Femur (tissue), 1 donor: ENCODE measurements around the gene RPL37.
"Not testable (repeated sequence)": the region's sequence is repeated elsewhere in the genome, so short reads cannot be mapped to it uniquely, and the experiment has no call there.

Source experiments
- DNase-seq: peaks from one replicate; pipeline ENCODE4 v3.0.0-alpha.2; 2017

RPL37 gene

DNA sequence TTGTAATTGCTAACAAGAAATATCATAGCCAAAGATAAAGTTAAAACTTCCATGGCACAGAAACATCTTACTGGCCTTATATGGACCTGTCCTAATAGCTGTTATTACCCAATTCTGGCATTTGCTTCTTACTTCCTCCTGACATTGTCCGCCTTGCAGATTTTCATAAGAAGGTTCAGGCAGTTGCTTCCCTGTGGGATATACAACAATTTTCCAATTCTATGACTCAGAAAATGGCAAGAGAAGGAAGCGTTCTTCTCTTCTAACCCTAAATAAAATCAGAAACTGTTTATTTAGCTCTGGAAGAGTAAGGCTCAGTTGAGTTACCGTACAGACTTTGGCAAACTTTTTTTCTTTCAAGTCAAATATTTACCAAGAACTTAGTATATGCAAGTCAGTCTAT lies 38.5 kb downstream of the RPL37 start:
- DNase-seq, result no peak

DNA sequence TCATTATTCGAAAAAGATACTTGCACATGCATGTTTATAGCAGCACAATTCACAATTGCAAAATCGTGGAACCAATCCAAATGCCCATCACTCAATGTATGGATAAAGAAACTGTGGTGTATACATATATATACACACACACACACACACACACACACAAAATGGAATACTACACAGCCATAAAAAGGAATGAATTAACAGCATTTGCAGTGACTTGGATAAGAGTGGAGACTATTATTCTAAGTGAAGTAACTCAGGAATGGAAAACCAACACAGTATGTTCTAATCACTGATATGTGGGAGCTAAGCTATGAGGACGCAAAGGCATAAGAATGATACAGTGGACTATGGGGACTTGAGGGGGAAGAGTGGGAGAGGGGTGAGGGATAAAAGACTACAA lies 40.1 kb downstream of the RPL37 start:
- not testable (repeated sequence) for DNase-seq

DNA sequence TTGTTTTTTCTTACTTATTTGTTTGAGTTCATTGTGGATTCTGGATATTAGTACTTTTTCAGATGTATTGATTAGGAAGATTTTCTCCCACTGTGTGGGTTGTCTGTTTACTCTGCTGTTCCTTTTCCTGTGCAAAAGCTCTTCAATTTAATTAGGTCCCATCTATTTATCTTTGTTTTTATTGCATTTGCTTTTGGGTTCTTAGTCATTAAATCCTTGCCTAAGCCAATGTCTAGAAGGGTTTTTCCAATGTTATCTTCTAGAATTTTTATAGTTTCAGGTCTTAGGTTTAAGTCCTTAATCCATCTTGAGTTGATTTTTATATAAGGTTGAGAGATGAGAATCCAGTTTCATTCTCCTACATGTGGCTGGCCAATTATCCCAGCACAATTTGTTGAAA lies 40.7 kb downstream of the RPL37 start:
- DNase-seq, result not testable (repeated sequence)

DNA sequence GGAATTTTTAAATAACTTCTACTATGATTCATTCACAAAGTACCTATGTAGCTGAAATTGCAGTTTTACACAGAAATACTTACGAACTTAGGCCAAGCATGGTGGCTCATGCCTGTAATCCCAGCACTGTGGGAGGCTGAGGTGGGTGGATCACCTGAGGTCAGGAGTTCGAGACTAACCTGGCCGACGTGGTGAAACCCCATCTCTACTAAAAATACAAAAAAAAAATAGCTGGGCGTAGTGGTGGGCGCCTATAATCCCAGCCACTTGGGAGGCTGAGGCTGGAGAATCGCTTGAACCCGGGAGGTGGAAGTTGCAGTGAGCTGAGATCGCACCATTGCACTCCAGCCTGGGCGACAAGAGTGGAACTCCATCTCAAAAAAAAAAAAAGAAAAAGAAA lies 42.3 kb downstream of the RPL37 start:
- not testable (repeated sequence) for DNase-seq

DNA sequence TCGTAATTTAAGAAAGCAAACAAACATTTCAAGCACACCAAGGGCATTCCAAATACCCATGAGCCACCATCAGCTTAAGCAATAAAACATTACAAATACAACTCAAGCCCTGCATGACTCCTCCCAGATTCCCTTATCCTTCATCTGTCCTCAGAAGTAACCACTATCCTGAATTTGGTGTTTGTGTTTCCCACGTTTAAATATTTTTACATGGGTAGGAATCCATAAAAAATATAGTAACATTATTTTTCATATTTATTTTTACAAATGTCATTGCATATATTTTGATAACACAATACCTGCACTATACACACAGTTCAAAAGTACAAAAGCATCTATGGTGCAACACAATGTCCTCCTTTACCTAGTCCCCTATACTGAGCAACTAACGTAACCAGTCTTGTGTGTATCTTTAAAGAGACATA lies 43.3 kb downstream of the RPL37 start:
- no peak for DNase-seq

DNA sequence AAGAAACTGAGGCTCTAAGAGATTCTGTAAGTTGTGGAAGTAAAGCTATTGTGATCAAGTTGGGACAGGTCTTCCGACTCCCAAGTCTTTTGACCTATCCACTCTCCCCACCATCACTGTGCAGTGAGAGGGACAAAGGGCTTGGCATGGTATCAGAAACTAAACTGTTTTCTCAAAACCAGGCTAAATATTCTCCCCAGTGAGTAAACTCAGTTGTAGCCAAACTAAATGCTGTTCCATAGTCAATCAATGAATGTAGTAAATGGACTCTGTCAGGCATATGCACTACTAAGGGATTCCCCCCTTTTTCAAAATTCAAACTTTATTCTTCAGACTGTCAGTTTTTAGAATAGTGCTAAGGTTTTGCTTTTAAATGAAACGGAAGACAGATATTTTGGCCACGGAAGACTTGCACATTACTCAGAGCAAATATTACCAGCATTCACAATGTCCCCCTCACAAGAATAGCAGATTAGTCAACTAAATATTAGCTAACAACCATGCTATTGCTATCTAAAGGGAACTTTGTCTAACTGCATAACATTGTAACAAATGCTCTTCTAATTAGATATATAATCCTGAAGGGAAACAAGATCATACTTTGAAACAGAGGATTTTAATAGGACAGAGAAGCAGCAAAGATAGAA lies 44.0 kb downstream of the RPL37 start:
- DNase-seq, result no peak

DNA sequence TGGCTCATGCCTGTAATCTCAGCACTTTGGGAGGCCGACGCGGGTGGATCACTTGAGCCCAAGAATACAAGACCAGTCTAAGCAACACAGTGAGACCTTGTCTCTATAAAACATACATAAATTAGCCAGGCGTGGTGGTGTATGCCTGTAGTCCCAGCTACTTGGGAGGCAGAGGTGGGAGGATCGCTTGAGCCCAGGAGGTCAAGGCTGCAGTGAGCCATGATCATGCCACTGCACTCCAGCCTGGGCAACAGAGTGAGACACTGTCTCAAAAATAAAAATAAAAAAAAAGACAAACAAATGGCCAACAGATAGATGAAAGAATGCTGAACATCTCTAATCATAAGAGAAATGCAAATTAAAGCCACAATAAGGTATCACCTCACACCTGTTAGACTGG lies 46.1 kb downstream of the RPL37 start:
- not testable (repeated sequence) for DNase-seq

DNA sequence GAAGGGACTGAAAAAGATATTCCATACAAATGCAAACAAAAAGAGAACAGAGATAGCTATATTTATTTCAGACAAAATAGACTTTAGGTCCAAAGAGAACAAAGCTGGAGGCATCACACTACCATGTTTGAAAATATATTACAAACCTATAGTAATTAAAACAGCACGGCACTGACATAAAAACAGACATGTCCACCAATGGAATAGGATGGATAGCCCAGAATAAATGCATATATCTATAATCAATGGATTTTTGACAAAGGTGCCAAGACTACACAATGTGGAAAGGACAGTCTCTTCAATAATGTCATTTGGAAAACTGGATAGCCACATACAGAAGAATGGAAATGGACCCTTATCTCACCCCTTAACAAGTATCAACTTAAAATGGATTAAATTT lies 47.0 kb downstream of the RPL37 start:
- no peak for DNase-seq

DNA sequence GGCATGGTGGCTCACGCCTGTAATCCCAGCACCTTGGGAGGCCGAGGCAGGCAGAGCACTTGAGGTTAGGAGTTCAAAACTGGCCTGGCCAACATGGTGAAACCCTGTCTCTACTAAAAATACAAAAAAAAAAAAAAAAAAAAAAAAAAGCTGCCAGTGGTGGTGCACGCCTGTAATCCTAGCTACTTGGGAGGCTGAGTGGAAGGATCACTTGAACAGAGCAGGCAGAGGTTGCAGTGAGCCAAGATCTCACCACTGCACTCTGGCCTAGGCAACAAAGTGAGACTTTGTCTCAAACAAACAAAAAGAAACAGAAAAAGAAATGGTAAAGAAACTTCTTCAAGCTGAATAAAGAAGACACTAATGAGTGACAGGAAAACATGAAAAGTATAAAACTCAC lies 48.4 kb downstream of the RPL37 start:
- DNase-seq, result not testable (repeated sequence)

DNA sequence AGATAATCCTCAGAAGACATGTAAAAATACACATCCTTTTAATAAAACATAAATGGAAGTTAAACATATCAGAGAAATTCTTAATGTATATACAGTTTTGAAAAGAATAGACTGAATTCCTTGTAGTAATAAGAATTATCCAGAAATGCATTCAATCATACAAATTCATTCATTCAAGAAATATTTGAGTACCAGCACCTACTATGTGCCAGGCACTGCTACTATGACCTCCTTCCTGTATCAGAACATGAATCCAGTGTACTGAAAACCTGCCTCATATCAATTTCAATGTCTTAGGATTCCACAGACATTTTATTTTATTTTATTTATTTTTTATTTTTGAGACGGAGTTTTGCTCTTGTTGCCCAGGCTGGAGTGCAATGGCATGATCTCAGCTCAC lies 50.1 kb downstream of the RPL37 start:
- no peak for DNase-seq

DNA sequence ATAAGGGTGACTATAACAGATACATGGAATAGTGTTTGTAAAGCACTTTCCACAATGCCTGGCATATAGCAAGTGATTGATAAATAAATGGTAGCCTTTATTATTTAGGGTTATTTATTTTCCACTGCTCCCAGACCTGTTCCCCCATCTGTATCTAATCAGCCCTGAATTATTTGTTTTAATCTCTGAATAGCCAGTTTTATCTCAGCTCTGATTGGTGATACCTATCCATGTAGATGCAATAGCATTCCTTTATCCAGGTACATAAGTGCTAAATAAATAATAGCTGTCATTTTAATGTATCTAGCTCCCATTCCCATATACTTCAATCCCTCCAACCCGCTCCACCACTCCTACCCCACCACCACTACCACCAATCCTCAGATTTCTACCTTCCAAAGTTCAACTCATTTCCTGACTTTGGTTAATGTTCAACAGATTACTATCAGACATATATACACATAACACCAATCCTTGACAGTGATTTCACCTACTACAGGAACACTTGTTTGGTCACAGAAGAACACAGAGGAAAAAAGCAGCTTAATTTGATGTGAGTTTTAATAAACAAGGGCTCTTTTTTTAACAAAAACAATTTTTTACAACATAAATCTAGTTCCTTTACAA lies 50.9 kb downstream of the RPL37 start:
- no peak for DNase-seq

DNA sequence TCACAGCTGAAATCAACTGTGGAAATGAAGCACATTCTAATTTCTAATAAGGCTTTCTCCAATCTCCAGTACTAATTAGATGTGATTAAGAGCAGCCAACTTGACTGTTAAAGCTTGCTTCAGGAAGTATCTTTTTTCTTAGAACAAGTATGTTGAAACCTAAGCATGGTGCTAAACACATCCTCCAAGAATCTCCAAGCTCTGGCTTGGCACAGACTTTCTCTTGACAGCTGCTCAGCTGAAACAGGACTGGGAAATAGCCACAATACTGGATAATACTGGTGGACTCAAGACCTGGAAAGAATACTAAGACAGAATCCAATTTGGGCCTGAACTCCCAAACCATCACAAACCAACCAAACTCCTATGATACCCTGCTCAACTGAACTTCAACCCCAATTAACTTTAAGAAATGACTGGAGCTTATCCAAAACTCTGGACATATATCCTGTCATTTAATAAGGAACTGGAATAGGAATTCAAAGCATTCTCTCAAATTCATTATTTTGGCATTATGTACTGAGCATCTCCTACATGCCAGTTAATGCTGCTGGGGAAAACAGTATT lies 53.1 kb downstream of the RPL37 start:
- DNase-seq, result no peak

DNA sequence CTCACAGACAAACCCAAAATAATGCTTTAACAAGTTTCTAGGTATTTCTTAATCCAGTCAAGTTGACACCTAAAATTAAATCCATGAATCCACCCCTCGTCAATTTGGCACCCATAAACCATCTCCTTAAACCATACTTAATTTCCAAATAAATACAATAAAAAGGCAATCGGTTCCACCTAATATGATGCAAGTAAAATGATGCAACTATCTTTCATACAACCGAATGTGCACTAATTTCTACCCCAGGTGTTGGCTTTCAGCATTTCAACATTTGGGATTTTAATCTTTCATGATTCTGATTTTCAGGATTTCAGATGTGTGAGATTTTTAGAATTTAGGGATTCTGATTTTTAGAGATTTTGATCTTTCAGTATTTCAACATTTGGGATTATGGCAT lies 54.2 kb downstream of the RPL37 start:
- no peak for DNase-seq

DNA sequence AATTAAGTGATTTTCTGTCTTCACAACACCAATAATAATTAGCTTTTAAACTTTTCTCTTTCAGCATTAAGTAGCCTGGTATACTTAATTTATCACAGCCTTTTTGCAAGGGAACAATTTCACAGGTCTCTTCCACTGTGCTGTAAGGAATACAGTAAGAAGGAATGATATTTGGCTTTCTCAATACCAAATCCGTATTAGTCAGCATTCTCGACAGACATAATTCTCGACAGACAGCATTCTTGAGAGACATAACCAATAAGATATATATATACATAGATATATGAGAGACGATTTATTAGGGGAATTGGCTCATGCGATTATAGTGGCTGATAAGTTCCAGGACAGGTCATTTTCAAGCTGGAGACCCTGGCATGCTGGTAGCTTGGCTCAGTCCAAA lies 54.8 kb downstream of the RPL37 start:
- no peak for DNase-seq

DNA sequence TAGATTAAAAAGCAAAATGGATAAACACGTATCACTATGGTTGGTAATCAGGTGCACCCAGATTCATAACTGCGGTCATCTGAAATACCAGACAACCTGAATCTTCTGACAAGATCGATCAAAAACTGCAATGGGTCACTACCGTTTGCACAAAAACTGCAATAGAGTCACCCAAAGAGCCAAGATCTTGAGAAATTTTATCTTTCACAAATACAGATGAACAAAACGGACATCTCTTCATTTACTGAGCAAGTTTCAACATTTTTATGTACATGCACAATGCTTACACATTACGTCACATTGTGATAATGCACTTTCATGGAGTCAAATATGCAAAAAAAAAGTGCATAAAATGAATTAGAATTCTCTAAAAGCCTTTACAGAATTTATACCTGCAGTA lies 55.5 kb downstream of the RPL37 start:
- no peak for DNase-seq

DNA sequence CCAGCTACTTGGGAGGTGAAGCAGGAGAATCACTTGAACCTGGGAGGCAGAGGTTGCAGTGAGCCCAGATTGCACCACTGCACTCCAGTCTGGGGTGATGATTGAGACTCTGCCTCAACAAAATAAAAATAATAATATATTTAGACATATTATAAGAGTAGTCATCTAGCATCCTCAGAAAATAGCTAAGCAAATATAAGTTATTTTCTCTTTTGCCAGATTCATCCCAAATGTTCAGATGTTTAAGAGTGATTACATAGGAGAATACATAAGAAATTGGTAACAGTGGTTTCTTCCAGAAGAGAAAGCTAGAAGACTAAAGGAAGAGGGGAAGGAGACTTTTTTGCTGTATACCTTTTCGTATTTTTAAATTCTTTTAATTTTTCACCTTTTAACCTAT lies 56.9 kb downstream of the RPL37 start:
- no peak for DNase-seq

DNA sequence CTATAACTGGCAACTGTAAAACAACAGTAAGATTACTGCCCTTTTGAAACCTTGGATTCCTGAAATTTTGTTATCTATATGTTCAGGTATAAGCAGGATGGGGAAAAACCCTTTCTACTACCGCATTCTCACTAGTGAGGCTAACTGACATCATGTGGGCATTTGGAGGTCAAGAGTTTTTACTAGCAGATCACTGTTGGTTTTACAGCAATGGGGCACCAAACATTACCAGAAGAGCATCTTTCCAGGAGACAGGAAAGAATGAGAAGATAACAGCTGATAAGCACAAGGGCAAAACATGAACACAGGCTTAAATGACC lies 58.4 kb downstream of the RPL37 start:
- no peak for DNase-seq

DNA sequence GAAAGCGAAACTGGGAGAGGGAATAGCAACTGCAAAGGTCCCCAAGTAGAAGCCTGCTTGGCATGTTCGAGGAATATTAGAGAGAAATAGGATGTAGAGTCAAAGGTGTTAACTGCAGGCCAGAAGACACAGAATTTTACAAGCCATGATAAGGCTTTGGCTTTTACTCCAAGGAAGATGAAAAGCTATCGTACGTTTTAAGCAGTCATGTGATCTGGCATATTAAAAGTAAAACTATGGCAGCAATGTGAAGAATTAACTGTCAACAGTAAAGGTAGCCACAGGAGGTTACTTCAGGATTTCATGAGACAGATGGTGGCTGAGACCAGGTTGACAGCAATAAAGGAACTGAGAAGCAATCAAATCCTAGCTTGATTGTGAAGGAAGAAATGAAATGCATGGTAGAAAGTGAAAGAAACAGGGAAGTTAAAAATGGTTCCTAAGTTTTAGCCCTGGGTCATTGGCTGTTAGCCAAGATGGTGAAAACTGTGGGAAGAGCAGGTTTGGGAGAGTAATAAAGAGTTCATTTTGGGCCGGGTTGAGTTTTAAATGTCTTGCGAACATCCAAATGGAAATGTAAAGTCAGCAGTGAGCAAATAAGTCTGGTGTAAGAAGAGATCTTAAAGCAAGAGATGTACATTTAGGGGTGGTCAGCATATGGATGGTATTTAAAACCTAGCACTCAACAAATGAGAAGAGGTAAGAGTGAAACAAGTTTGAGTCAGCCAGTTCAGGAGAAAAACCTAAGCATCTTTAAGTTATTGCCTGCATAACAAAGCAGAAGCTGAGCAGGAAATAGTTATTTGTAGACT lies 59.0 kb downstream of the RPL37 start:
- DNase-seq, result no peak
